Fibroblast of skin of scalp (primary cell): Measurements from ENCODE around the gene ANKEF1. TPM values are rescaled to one million over a fixed set of nuclear protein-coding genes. Genes with fewer than 3 reads are reported as not detected.
"Not testable (repeated sequence)": the region's sequence is repeated elsewhere in the genome, so short reads cannot be mapped to it uniquely, and the experiment has no call there.

Experiments used
- DNase-seq: peaks from one replicate; pipeline ENCODE4 v3.0.0-alpha.2; 2013
- polyA plus RNA-seq, 2 experiments: library from polyadenylated mRNA; unstranded; fragments of 120-200 nt; gene quantifications; one replicate each; pipeline ENCODE4 v1.2.1, GENCODE V29; 2013; ENCODE audit not compliant: insufficient read length in 2 of 2

ANKEF1 gene
- polyA plus RNA-seq (2013, experiment 1 of 2; ENCODE audit: insufficient read length): 0.88 TPM
- 0.94 TPM for polyA plus RNA-seq (2013, experiment 2 of 2; ENCODE audit: insufficient read length)

- peak; percentile 47 for DNase-seq
Observed at GRCh38 chr20:10034717-10035571, at the start of gene ANKEF1. TSS of gene ANKEF1 (plus strand) at chr20:10034987. CDS start at chr20:10038302, 3,315 bp downstream.

GRCh38 chr20:9985281-9985680, 49.5 kb upstream of the ANKEF1 start:
- DNase-seq: no peak

GRCh38 chr20:9985773-9986172, 49.0 kb upstream of the ANKEF1 start:
- no peak for DNase-seq

GRCh38 chr20:9989066-9989724, 45.6 kb upstream of the ANKEF1 start:
- peak; percentile 85 for DNase-seq

GRCh38 chr20:9993137-9993536, 41.6 kb upstream of the ANKEF1 start:
- DNase-seq: no peak

- no peak for DNase-seq
Observed at GRCh38 chr20:9994676-9995075, 40.1 kb upstream of the ANKEF1 start.

- DNase-seq: no peak
Observed at GRCh38 chr20:9995510-9996272, 39.1 kb upstream of the ANKEF1 start.

GRCh38 chr20:9996944-9997343, 37.8 kb upstream of the ANKEF1 start:
- no peak for DNase-seq

GRCh38 chr20:9999645-10000044, 35.1 kb upstream of the ANKEF1 start:
- peak; percentile 3 for DNase-seq

- DNase-seq: no peak
Observed at GRCh38 chr20:10002866-10003265, 31.9 kb upstream of the ANKEF1 start.

- DNase-seq: no peak
Observed at GRCh38 chr20:10004900-10005299, 29.9 kb upstream of the ANKEF1 start.

- DNase-seq: no peak
Observed at GRCh38 chr20:10005885-10006284, 28.9 kb upstream of the ANKEF1 start.

GRCh38 chr20:10006447-10007090, 28.2 kb upstream of the ANKEF1 start:
- DNase-seq: no peak

GRCh38 chr20:10007158-10007557, 27.6 kb upstream of the ANKEF1 start:
- DNase-seq: no peak

- DNase-seq: no peak
Observed at GRCh38 chr20:10007747-10008146, 27.0 kb upstream of the ANKEF1 start.

GRCh38 chr20:10012464-10012863, 22.3 kb upstream of the ANKEF1 start:
- no peak for DNase-seq

GRCh38 chr20:10014431-10014830, 20.4 kb upstream of the ANKEF1 start:
- no peak for DNase-seq

GRCh38 chr20:10020937-10021336, 13.8 kb upstream of the ANKEF1 start:
- no peak for DNase-seq

GRCh38 chr20:10022625-10023024, 12.2 kb upstream of the ANKEF1 start:
- DNase-seq: no peak

GRCh38 chr20:10023911-10024310, 10.9 kb upstream of the ANKEF1 start:
- DNase-seq: no peak

GRCh38 chr20:10031451-10032215, 3.2 kb upstream of the ANKEF1 start:
- not testable (repeated sequence) for DNase-seq

GRCh38 chr20:10032269-10032668, 2.5 kb upstream of the ANKEF1 start:
- DNase-seq: not testable (repeated sequence)
